GM23338 (cell line): ENCODE results near the gene CXXC1. TPM values are rescaled to one million over a fixed set of nuclear protein-coding genes. Genes with fewer than 3 reads are reported as not detected.

Experiments
- polyA plus RNA-seq: library from polyadenylated mRNA; unstranded; fragments of >200 nt; fragmentation: Nextera tagmentation; extraction: Ambion mirVana; gene quantifications from 2 replicates; pipeline ENCODE4 v1.2.1, GENCODE V29; 2016
- small RNA-seq: library from RNA; depleted of rRNA; stranded (forward); fragments of <200 nt; gene quantifications from one replicate; pipeline ENCODE3, GENCODE V24; 2014; ENCODE audit warnings: low replicate concordance
- total RNA-seq: library from RNA; depleted of rRNA; stranded (reverse); fragments of >200 nt; shearing (Covaris generic); gene quantifications from 2 replicates; pipeline ENCODE4 v1.2.3, GENCODE V29; 2014; rRNA removed

The CXXC1 gene
- total and polyA plus RNA-seq, 2 experiments from 2014 or later, result 59.0 to 74.3 TPM

Small RNAs within 50 kb of the gene (small RNA-seq; reads per million reads assigned to genes)
- 0.07 reads per million for gene RNA5SP458

Other genes with a start within 250 kb of the CXXC1 start
- gene MYO5B, start 92.5 kb downstream of the CXXC1 start, total RNA-seq, result 6.8 and 19.1 TPM in 2 replicates
- 3.2 and 3.5 TPM in 2 replicates for gene MYO5B, start 92.5 kb downstream of the CXXC1 start, polyA plus RNA-seq
- not detected in 2 replicates for gene CFAP53, start 21.2 kb downstream of the CXXC1 start, total RNA-seq
- 0.23 and 0.71 TPM in 2 replicates for gene CFAP53, start 21.2 kb downstream of the CXXC1 start, polyA plus RNA-seq
- gene MBD1, start 6.2 kb downstream of the CXXC1 start, total RNA-seq, result 43.5 and 44.5 TPM in 2 replicates
- 17.0 TPM in 2 replicates for gene MBD1, start 6.2 kb downstream of the CXXC1 start, polyA plus RNA-seq
- gene SKA1, start 87.4 kb upstream of the CXXC1 start, total RNA-seq, result 25.1 and 25.7 TPM in 2 replicates
- 14.2 and 14.7 TPM in 2 replicates for gene SKA1, start 87.4 kb upstream of the CXXC1 start, polyA plus RNA-seq